ENCODE results near the gene ADGRL3.

The ADGRL3 gene

DNA sequence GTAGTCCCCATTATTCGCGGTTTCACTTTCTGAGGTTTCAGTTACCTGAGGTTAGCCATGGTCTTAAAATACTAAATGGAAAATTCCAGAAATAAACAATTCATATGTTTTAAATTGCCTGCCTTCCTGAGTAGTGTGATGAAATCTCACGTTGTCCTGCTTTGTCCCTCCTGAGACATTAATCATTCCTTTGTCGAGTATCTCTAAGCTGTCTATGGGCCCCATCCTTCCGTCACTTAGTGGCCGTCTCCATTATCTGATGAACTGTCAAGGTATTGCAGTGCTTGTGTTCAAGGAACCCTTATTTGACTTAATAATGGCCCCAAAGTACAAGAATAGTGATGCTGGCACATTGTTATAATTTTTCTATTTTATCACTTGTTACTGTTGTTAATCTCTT, 94.8 kb downstream of the ADGRL3 start:
- TF ChIP-seq, protein P1, sequence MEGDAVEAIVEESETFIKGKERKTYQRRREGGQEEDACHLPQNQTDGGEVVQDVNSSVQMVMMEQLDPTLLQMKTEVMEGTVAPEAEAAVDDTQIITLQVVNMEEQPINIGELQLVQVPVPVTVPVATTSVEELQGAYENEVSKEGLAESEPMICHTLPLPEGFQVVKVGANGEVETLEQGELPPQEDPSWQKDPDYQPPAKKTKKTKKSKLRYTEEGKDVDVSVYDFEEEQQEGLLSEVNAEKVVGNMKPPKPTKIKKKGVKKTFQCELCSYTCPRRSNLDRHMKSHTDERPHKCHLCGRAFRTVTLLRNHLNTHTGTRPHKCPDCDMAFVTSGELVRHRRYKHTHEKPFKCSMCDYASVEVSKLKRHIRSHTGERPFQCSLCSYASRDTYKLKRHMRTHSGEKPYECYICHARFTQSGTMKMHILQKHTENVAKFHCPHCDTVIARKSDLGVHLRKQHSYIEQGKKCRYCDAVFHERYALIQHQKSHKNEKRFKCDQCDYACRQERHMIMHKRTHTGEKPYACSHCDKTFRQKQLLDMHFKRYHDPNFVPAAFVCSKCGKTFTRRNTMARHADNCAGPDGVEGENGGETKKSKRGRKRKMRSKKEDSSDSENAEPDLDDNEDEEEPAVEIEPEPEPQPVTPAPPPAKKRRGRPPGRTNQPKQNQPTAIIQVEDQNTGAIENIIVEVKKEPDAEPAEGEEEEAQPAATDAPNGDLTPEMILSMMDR (IDR thresholded peaks at IDR 0.05; ENCODE audit: control extremely low read depth, extremely low read depth, low read depth, missing control alignments): no peak
- POLR2A ChIA-PET: no interaction called here
- no peak for DNase-seq (ENCODE audit: extremely low spot score)
- CTCF ChIA-PET: no interaction called here

DNA sequence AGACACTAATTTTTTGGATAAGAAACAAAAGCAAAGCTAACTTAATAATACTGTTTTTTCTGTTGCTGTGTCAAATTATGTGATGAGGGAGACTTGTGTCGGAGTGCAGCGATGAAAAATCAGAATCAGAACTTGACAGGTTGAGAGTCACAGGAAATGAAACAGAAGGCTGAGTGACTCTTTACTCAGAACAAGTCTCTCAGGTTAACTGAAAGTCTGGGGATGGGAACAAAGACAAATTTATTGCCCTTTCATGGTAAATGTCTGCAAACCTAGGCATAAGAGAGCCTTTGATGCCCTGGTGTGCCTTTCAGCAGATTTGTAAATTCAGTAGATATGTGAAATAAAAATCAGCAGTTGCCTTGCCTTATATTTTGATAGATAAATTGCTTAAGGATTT, 96.0 kb downstream of the ADGRL3 start:
- CTCF ChIA-PET: no interaction called here
- TF ChIP-seq, protein P1 (IDR thresholded peaks at IDR 0.05; ENCODE audit: control extremely low read depth, extremely low read depth, low read depth, missing control alignments): no peak
- POLR2A ChIA-PET: no interaction called here
- no peak for DNase-seq (ENCODE audit: extremely low spot score)

DNA sequence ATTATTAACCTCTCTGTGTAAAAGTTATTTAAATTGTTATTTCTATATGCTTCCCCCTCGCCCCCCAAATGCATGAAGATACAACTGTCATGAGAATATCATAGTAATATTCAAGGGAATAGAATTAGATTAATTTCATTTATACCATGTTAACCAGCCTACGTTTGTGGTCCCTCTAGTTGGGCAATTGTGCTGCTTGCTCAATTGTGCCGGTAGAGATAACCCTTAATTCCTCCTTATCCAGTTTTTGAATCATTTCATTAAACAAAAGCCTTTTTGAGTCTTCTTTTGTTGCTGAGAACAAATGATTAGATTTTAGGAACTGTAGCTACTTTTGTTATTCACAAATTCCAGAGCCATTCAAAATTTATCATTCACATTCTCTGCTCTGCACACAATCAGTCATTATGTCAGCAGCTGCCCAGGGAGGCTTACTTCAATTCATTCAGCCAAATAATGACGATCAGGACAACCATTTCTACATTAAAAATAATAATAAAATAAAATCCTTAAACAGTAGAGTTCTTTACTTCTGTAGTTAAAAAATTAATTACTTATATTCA, 98.1 kb downstream of the ADGRL3 start:
- POLR2A ChIA-PET: no interaction called here
- TF ChIP-seq, protein P1 (IDR thresholded peaks at IDR 0.05; ENCODE audit: control extremely low read depth, extremely low read depth, low read depth, missing control alignments): no peak
- CTCF ChIA-PET: no interaction called here
- DNase-seq (ENCODE audit: extremely low spot score): no peak

DNA sequence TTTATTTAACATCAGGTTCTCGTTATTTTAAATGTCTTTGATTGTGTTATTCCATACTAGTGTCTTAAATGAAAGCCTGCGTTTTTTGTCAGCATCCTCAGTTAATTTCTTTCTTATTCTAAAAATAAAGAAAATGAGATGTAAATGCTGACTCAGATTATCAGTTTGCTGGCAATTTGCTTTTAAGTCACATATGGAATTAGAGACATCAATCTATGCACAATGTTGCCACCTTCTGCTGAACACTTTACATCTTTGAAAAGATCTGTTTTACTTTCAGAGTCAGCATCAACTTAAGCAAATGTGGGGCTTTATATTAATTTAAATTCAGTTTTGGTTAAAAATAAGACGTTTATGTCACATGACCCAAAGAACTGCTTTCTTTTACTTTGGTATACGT, 99.2 kb downstream of the ADGRL3 start:
- ChIA-PET CTCF (no interaction called here), POLR2A (no interaction called here)
- no peak for DNase-seq (ENCODE audit: extremely low spot score)
- TF ChIP-seq, protein P1 (IDR thresholded peaks at IDR 0.05; ENCODE audit: control extremely low read depth, extremely low read depth, low read depth, missing control alignments): no peak

DNA sequence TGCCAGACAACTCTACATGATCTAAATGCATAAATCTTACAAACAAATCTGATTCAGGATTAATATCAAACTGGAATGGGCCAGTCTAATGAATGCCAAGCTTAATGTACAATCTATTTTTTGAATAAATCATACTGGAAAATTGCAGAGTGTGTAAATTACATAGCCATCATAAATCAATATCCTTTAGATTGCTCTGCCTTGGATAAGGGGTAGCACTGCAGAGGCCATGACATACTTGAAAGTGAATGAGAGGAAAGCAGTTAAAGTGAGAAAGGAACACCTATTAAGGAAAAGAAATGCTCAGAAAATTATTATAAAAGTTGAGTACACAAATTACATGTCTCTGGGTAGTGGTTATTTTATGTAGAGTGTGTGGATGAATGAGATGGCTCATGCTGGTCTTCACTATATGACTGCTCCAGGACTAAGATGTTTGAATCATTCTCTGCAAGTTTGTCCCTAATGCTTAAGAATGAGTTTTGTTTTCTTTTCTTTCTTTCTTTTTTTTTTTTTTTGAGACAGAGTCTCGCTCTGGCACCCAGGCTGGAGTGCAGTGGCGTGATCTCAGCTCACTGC, 100.2 kb downstream of the ADGRL3 start:
- POLR2A ChIA-PET: no interaction called here
- no peak for DNase-seq (ENCODE audit: extremely low spot score)
- TF ChIP-seq, protein P1 (IDR thresholded peaks at IDR 0.05; ENCODE audit: control extremely low read depth, extremely low read depth, low read depth, missing control alignments): no peak
- CTCF ChIA-PET: no interaction called here

DNA sequence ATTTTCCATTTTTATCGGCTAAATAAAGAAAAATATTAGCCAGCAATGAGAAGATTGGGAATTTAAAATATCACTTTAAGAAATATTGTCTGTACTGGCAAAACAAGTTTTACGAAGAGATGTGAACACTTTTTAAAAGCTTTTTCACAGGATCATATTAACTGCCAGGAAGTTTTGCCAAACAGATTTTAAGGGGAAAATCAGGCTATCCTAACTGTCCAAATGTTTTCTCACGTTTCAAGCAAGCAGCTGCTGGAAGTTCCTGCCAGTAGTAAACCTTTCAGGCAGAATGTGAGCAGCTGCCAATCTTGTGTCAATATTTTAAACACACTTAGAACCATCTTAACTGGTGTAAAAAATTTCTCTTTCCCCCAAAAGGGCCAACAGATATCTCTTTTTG, 101.1 kb downstream of the ADGRL3 start:
- ChIA-PET CTCF (interaction anchor here (1.0 kb wide), 1 partner anchor 10 kb away, joined by 3 read pairs; no protein-coding TSS in a partner anchor), POLR2A (no interaction called here)
- TF ChIP-seq, protein P1 (IDR thresholded peaks at IDR 0.05; ENCODE audit: control extremely low read depth, extremely low read depth, low read depth, missing control alignments): no peak
- no peak for DNase-seq (ENCODE audit: extremely low spot score)

Data from GM10248 (cell line).